ENCODE results near the gene ATG12.

DNA sequence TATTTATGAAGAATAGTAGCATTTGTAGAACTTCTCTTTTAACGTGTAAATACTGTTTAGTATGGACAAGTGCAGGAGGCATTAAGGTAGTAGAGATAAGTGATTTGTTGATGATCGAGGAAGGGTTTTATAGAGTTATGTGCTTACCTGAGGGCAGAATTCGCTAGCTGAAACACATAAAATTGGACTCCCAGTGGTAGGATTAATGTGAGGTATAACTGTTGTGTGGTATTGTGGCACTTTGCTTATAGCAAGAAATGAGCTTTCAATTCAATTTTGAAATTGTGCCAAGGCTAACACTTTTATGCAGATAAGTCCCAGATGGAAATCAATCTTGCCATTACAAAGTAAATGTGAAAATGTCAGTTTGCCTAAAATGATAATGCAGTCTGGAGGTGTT, 1.6 kb upstream of the ATG12 start:
- TF ChIP-seq CTCF (IDR thresholded peaks at IDR 0.05) (no peak), ZFX (IDR thresholded peaks at IDR 0.05; ENCODE audit: borderline replicate concordance) (no peak)
